Right lobe of liver (tissue), 4 donors: ENCODE measurements around the gene TRIM41.

ENCODE experiments used
- CTCF ChIP-seq, 4 donors: fragments of 200-600 bp in 3 of 4; fragments of 450-650 bp in 1 of 4; IDR thresholded peaks; one replicate each; pipeline versions ENCODE4 v1.5.1 to v1.8.0; 2016 to 2022; ENCODE audit warnings: antibody characterized with exemption in 4 of 4, mild to moderate bottlenecking in 2 of 4
- POLR2A ChIP-seq: fragments of 450-650 bp; IDR thresholded peaks from one replicate; pipeline ENCODE4 v1.6.1; 2017; ENCODE audit warnings: antibody characterized with exemption, mild to moderate bottlenecking
- donor health status: DM: no; HTN: no; CAD: no.
- donor health status: DM: no; HTN: no; CAD: no.
- donor health status: DM: no; HTN: yes; CAD: no.

GRCh38 chr5:181221792-181222629, 1.1 kb upstream of the TRIM41 start:
- TF ChIP-seq CTCF (IDR thresholded peaks at IDR 0.05) (no peak), POLR2A (no peak)
